Measurements from ENCODE around the gene MAD1L1. TPM values are rescaled to one million over a fixed set of nuclear protein-coding genes. Genes with fewer than 3 reads are reported as not detected.

MAD1L1 gene
- total RNA-seq, 1 experiment from 2014 or later, result 46.7 TPM

- no peak overlapping the region for H3K27ac ChIP-seq (ENCODE audit: low read depth, low read length, poor library complexity, severe bottlenecking)
- no TSS peak for BruUV-seq (replicated peaks)
- ChIA-PET POLR2A (ENCODE audit: low non-redundant PET) (no interaction called here), CTCF (no interaction called here)
- no peaks in the 10 kb centered on the region for H3K9me3 ChIP-seq (ENCODE audit: low read depth, low read length, poor library complexity, severe bottlenecking)
- H3K36me3 ChIP-seq (ENCODE audit: insufficient read depth, low read length, poor library complexity, severe bottlenecking), result no peaks in the 10 kb centered on the region
- no peak overlapping the region for H3K4me3 ChIP-seq (ENCODE audit: low read depth, low read length, poor library complexity, severe bottlenecking)
- TF ChIP-seq CTCF (conservative IDR thresholded peaks at IDR 0.05; ENCODE audit: low read depth, low read length) (no peak), EZH2 (IDR thresholded peaks at IDR 0.05; ENCODE audit: borderline replicate concordance, low read depth, low read length, poor library complexity, severe bottlenecking) (no peak)
- intact Hi-C loops (cut with micrococcal nuclease; ENCODE audit: unreplicated experiment), result no loop called here
- no peaks in the 10 kb centered on the region for H3K27me3 ChIP-seq (replicated peaks; ENCODE audit: insufficient read depth, low read depth, low read length, poor library complexity)
- no peak for DNase-seq (ENCODE audit: low spot score)
- H3K4me1 ChIP-seq (ENCODE audit: insufficient read depth, low read length, poor library complexity, severe bottlenecking), result peaks cover 15% of the 10 kb centered on the region
These were observed 275.1 kb downstream of the MAD1L1 start for GRCh38 chr7:1957471-1958225.

GRCh38 chr7:1956611-1957470 is 275.9 kb downstream of the MAD1L1 start:
- intact Hi-C loops (cut with micrococcal nuclease; ENCODE audit: unreplicated experiment), result no loop called here
- H3K4me3 ChIP-seq (ENCODE audit: low read depth, low read length, poor library complexity, severe bottlenecking), result no peak overlapping the region
- CTCF ChIA-PET, result no interaction called here

GRCh38 chr7:1956141-1956540 is 276.6 kb downstream of the MAD1L1 start:
- intact Hi-C loops (cut with micrococcal nuclease; ENCODE audit: unreplicated experiment), result no loop called here
- CTCF ChIA-PET, result no interaction called here
- no TSS peak for BruUV-seq (replicated peaks)

More at GRCh38 chr7:1956611-1957470, 275.9 kb downstream of the MAD1L1 start:
- POLR2A ChIA-PET (ENCODE audit: low non-redundant PET), result no interaction called here
- no peaks in the 10 kb centered on the region for H3K27me3 ChIP-seq (replicated peaks; ENCODE audit: insufficient read depth, low read depth, low read length, poor library complexity)
- BruUV-seq (replicated peaks), result no TSS peak
- H3K36me3 ChIP-seq (ENCODE audit: insufficient read depth, low read length, poor library complexity, severe bottlenecking), result no peaks in the 10 kb centered on the region
- TF ChIP-seq CTCF (conservative IDR thresholded peaks at IDR 0.05; ENCODE audit: low read depth, low read length), result no peak
- no peak for TF ChIP-seq EZH2 (IDR thresholded peaks at IDR 0.05; ENCODE audit: borderline replicate concordance, low read depth, low read length, poor library complexity, severe bottlenecking)
- H3K9me3 ChIP-seq (ENCODE audit: low read depth, low read length, poor library complexity, severe bottlenecking), result no peaks in the 10 kb centered on the region
- no peak overlapping the region for H3K27ac ChIP-seq (ENCODE audit: low read depth, low read length, poor library complexity, severe bottlenecking)
- H3K4me1 ChIP-seq (ENCODE audit: insufficient read depth, low read length, poor library complexity, severe bottlenecking), result peaks cover 15% of the 10 kb centered on the region
- DNase-seq (ENCODE audit: low spot score), result no peak

More at GRCh38 chr7:1956141-1956540, 276.6 kb downstream of the MAD1L1 start:
- Histone ChIP-seq H3K36me3 (ENCODE audit: insufficient read depth, low read length, poor library complexity, severe bottlenecking) (no peaks in the 10 kb centered on the region), H3K27me3 (replicated peaks; ENCODE audit: insufficient read depth, low read depth, low read length, poor library complexity) (no peaks in the 10 kb centered on the region), H3K4me1 (ENCODE audit: insufficient read depth, low read length, poor library complexity, severe bottlenecking) (peaks cover 15% of the 10 kb centered on the region), H3K4me3 (ENCODE audit: low read depth, low read length, poor library complexity, severe bottlenecking) (no peak overlapping the region), H3K9me3 (ENCODE audit: low read depth, low read length, poor library complexity, severe bottlenecking) (no peaks in the 10 kb centered on the region), H3K27ac (ENCODE audit: low read depth, low read length, poor library complexity, severe bottlenecking) (no peak overlapping the region)
- TF ChIP-seq EZH2 (IDR thresholded peaks at IDR 0.05; ENCODE audit: borderline replicate concordance, low read depth, low read length, poor library complexity, severe bottlenecking) (no peak), CTCF (conservative IDR thresholded peaks at IDR 0.05; ENCODE audit: low read depth, low read length) (no peak)
- DNase-seq (ENCODE audit: low spot score), result no peak
- POLR2A ChIA-PET (ENCODE audit: low non-redundant PET), result no interaction called here
